GM23338 (cell line): ENCODE results near the gene CCDC137. TPM values are rescaled to one million over a fixed set of nuclear protein-coding genes. Genes with fewer than 3 reads are reported as not detected.

Experiments used
- ATAC-seq: fragments of 200-7000 bp; cut with Tn5 transposase; 3 replicates; pipeline ENCODE4 v1.9.1; 2020
- DNase-seq: peaks from one replicate; pipeline ENCODE4 v3.0.0-alpha.2; 2015; ENCODE audit warnings: low spot score
- H2AFZ ChIP-seq: fragments of 200-600 bp; sonication (generic); 2 replicates; pipeline ENCODE4 v1.8.0; 2016; ENCODE audit warnings: antibody characterized with exemption, mild to moderate bottlenecking, moderate library complexity
- H3F3A ChIP-seq: fragments of 200-600 bp; sonication (generic); replicated peaks from 2 replicates; pipeline ENCODE4 v1.8.0; 2017; ENCODE audit warnings: antibody characterized with exemption, mixed run types, low read depth
- H3K27ac ChIP-seq: fragments of 200-600 bp; sonication (generic); 2 replicates; pipeline ENCODE4 v1.6.1; 2016; ENCODE audit warnings: low read depth
- H3K27me3 ChIP-seq: fragments of 200-600 bp; sonication (generic); 2 replicates; pipeline ENCODE4 v1.8.0; 2016; ENCODE audit warnings: mild to moderate bottlenecking, mixed run types, moderate library complexity; ENCODE audit not compliant: insufficient read depth
- H3K36me3 ChIP-seq: fragments of 200-600 bp; sonication (generic); 2 replicates; pipeline ENCODE4 v1.8.0; 2016; ENCODE audit warnings: mild to moderate bottlenecking; ENCODE audit not compliant: insufficient read depth
- H3K4me1 ChIP-seq: fragments of 200-600 bp; sonication (generic); 2 replicates; pipeline ENCODE4 v1.8.0; 2016; ENCODE audit warnings: mild to moderate bottlenecking, moderate library complexity; ENCODE audit not compliant: insufficient read depth
- H3K4me2 ChIP-seq: fragments of 200-600 bp; sonication (generic); 2 replicates; pipeline ENCODE4 v1.7.1; 2017; ENCODE audit warnings: mixed run types
- H3K4me3 ChIP-seq: fragments of 200-600 bp; sonication (generic); 2 replicates; pipeline ENCODE4 v1.6.1; 2016; ENCODE audit warnings: mixed run types
- H3K79me2 ChIP-seq: fragments of 200-600 bp; sonication (generic); replicated peaks from 2 replicates; pipeline ENCODE4 v1.8.0; 2017; ENCODE audit warnings: mild to moderate bottlenecking; ENCODE audit not compliant: insufficient read depth
- H3K9me2 ChIP-seq: fragments of 200-600 bp; sonication (generic); 2 replicates; pipeline ENCODE4 v1.8.0; 2017; ENCODE audit not compliant: insufficient read depth
- H4K20me1 ChIP-seq: fragments of 200-600 bp; sonication (generic); replicated peaks from 2 replicates; pipeline ENCODE4 v1.8.0; 2017; ENCODE audit warnings: mild to moderate bottlenecking; ENCODE audit not compliant: insufficient read depth
- H3K27ac Mint-ChIP-seq: 2 replicates; pipeline ENCODE4 v1.8.0; 2020; ENCODE audit warnings: inconsistent platforms, mild to moderate bottlenecking, moderate library complexity, mixed read lengths
- H3K27me3 Mint-ChIP-seq: 3 replicates; pipeline ENCODE4 v1.8.0; 2022; ENCODE audit warnings: low read depth, mild to moderate bottlenecking, moderate library complexity, mixed read lengths, inconsistent platforms; ENCODE audit not compliant: insufficient read depth, poor library complexity
- H3K36me3 Mint-ChIP-seq: 3 replicates; pipeline ENCODE4 v1.8.0; 2021; ENCODE audit warnings: low read depth, mild to moderate bottlenecking, inconsistent platforms, moderate library complexity, mixed read lengths
- H3K4me1 Mint-ChIP-seq: 3 replicates; pipeline ENCODE4 v1.8.0; 2020; ENCODE audit warnings: mild to moderate bottlenecking, inconsistent platforms, mixed read lengths
- H3K4me3 Mint-ChIP-seq: 3 replicates; pipeline ENCODE4 v1.8.0; 2021; ENCODE audit warnings: moderate library complexity, mild to moderate bottlenecking, inconsistent platforms, mixed read lengths
- H3K9me3 Mint-ChIP-seq: 3 replicates; pipeline ENCODE4 v1.8.0; 2020; ENCODE audit warnings: moderate library complexity, mild to moderate bottlenecking, inconsistent platforms, mixed read lengths
- CREB1 ChIP-seq: fragments of 250-450 bp; sonication (Bioruptor Pico); IDR thresholded peaks from 2 replicates; pipeline ENCODE4 v1.5.0; 2020; ENCODE audit warnings: low read depth, mild to moderate bottlenecking, moderate library complexity
- POLR2AphosphoS5 ChIP-seq: IDR thresholded peaks from 2 replicates; pipeline ENCODE4 v1.6.1; 2016; ENCODE audit warnings: antibody characterized with exemption, low read depth
- ZNF114 ChIP-seq: fragments of 250-450 bp; sonication (Bioruptor Pico); IDR thresholded peaks from 2 replicates; pipeline ENCODE4 v1.5.0; 2020; ENCODE audit warnings: mild to moderate bottlenecking, moderate library complexity
- polyA plus RNA-seq: library from polyadenylated mRNA; unstranded; fragments of >200 nt; fragmentation: Nextera tagmentation; extraction: Ambion mirVana; gene quantifications from 2 replicates; pipeline ENCODE4 v1.2.1, GENCODE V29; 2016
- total RNA-seq: library from RNA; depleted of rRNA; stranded (reverse); fragments of >200 nt; shearing (Covaris generic); gene quantifications from 2 replicates; pipeline ENCODE4 v1.2.3, GENCODE V29; 2014
- TF ChIP-seq, protein P1 (sequence below): IDR thresholded peaks from 2 replicates; pipeline ENCODE4 v1.6.1; 2016; ENCODE audit warnings: antibody characterized with exemption
- TF ChIP-seq, protein P2 (sequence below): IDR thresholded peaks from one replicate; pipeline ENCODE4 v1.6.1; 2018; ENCODE audit warnings: antibody characterized with exemption; ENCODE audit not compliant: unreplicated experiment
- TF ChIP-seq, protein P3 (sequence below): fragments of 250-450 bp; sonication (Bioruptor Pico); IDR thresholded peaks from 2 replicates; pipeline ENCODE4 v1.5.0; 2020; ENCODE audit warnings: mild to moderate bottlenecking, moderate library complexity

Gene CCDC137
- total and polyA plus RNA-seq, 2 experiments from 2014 or later: 26.1 to 73.4 TPM

DNA sequence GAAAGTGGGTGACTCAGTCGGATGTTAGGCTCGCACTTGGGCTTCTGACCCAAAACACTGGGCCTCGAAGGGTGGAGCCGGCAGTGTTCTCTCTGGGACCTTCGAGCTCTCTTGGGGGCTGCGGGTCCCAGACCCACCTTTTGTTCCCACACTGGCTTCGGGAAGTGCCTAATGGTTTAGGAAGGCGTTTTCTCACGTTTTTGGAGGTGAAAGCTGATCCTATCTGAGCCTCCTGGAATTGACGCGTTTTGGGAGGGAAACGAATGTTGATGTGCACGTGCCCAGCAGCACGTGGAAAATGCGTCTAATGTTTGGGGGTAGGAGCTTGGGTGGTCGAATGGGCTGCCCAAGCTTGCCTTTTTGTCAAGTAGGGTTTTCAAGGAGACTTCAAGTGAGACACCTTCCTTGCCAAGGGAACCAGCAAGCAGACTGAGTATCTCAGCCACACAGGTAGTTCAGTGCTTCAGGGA is 17.9 kb downstream of the CCDC137 start:
- peaks cover 6% of the 10 kb centered on the region for H3K4me1 ChIP-seq
- ATAC-seq (0 out of 3 replicates have a peak, but pooled peaks have one; percentile 4), DNase-seq (peak; percentile 46)
- no peak overlapping the region for H3K27ac ChIP-seq
- H2AFZ ChIP-seq: no peak overlapping the region
- H3K4me3 ChIP-seq: peak overlapping the region; percentile 96
- H4K20me1 ChIP-seq: peaks cover 8% of the 10 kb centered on the region; the same call in 1 of the 2 replicates
- no peaks in the 10 kb centered on the region for H3K27me3 ChIP-seq
- peak overlapping the region; percentile 99 for H3K4me2 ChIP-seq
- Mint-ChIP-seq H3K36me3 (peaks cover 38% of the 10 kb centered on the region), H3K27me3 (peaks cover 11% of the 10 kb centered on the region), H3K27ac (peak overlapping the region; percentile 80), H3K9me3 (no peaks in the 10 kb centered on the region; the same call in 2 of the 3 replicates), H3K4me3 (peak overlapping the region; percentile 92), H3K4me1 (peaks cover 12% of the 10 kb centered on the region)
- no peaks in the 10 kb centered on the region for H3K9me2 ChIP-seq
- H3F3A ChIP-seq: peaks cover 18% of the 10 kb centered on the region
- H3K36me3 ChIP-seq: no peaks in the 10 kb centered on the region
- peaks cover 48% of the 10 kb centered on the region for H3K79me2 ChIP-seq
- TF ChIP-seq CREB1 (CRISPR knock-in tag) (no peak), POLR2AphosphoS5 (no peak), ZNF114 (CRISPR knock-in tag) (no peak)
- TF ChIP-seq, protein P1, sequence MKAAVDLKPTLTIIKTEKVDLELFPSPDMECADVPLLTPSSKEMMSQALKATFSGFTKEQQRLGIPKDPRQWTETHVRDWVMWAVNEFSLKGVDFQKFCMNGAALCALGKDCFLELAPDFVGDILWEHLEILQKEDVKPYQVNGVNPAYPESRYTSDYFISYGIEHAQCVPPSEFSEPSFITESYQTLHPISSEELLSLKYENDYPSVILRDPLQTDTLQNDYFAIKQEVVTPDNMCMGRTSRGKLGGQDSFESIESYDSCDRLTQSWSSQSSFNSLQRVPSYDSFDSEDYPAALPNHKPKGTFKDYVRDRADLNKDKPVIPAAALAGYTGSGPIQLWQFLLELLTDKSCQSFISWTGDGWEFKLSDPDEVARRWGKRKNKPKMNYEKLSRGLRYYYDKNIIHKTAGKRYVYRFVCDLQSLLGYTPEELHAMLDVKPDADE: no peak
- TF ChIP-seq, protein P2, sequence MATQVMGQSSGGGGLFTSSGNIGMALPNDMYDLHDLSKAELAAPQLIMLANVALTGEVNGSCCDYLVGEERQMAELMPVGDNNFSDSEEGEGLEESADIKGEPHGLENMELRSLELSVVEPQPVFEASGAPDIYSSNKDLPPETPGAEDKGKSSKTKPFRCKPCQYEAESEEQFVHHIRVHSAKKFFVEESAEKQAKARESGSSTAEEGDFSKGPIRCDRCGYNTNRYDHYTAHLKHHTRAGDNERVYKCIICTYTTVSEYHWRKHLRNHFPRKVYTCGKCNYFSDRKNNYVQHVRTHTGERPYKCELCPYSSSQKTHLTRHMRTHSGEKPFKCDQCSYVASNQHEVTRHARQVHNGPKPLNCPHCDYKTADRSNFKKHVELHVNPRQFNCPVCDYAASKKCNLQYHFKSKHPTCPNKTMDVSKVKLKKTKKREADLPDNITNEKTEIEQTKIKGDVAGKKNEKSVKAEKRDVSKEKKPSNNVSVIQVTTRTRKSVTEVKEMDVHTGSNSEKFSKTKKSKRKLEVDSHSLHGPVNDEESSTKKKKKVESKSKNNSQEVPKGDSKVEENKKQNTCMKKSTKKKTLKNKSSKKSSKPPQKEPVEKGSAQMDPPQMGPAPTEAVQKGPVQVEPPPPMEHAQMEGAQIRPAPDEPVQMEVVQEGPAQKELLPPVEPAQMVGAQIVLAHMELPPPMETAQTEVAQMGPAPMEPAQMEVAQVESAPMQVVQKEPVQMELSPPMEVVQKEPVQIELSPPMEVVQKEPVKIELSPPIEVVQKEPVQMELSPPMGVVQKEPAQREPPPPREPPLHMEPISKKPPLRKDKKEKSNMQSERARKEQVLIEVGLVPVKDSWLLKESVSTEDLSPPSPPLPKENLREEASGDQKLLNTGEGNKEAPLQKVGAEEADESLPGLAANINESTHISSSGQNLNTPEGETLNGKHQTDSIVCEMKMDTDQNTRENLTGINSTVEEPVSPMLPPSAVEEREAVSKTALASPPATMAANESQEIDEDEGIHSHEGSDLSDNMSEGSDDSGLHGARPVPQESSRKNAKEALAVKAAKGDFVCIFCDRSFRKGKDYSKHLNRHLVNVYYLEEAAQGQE: no peak
- TF ChIP-seq, protein P3, sequence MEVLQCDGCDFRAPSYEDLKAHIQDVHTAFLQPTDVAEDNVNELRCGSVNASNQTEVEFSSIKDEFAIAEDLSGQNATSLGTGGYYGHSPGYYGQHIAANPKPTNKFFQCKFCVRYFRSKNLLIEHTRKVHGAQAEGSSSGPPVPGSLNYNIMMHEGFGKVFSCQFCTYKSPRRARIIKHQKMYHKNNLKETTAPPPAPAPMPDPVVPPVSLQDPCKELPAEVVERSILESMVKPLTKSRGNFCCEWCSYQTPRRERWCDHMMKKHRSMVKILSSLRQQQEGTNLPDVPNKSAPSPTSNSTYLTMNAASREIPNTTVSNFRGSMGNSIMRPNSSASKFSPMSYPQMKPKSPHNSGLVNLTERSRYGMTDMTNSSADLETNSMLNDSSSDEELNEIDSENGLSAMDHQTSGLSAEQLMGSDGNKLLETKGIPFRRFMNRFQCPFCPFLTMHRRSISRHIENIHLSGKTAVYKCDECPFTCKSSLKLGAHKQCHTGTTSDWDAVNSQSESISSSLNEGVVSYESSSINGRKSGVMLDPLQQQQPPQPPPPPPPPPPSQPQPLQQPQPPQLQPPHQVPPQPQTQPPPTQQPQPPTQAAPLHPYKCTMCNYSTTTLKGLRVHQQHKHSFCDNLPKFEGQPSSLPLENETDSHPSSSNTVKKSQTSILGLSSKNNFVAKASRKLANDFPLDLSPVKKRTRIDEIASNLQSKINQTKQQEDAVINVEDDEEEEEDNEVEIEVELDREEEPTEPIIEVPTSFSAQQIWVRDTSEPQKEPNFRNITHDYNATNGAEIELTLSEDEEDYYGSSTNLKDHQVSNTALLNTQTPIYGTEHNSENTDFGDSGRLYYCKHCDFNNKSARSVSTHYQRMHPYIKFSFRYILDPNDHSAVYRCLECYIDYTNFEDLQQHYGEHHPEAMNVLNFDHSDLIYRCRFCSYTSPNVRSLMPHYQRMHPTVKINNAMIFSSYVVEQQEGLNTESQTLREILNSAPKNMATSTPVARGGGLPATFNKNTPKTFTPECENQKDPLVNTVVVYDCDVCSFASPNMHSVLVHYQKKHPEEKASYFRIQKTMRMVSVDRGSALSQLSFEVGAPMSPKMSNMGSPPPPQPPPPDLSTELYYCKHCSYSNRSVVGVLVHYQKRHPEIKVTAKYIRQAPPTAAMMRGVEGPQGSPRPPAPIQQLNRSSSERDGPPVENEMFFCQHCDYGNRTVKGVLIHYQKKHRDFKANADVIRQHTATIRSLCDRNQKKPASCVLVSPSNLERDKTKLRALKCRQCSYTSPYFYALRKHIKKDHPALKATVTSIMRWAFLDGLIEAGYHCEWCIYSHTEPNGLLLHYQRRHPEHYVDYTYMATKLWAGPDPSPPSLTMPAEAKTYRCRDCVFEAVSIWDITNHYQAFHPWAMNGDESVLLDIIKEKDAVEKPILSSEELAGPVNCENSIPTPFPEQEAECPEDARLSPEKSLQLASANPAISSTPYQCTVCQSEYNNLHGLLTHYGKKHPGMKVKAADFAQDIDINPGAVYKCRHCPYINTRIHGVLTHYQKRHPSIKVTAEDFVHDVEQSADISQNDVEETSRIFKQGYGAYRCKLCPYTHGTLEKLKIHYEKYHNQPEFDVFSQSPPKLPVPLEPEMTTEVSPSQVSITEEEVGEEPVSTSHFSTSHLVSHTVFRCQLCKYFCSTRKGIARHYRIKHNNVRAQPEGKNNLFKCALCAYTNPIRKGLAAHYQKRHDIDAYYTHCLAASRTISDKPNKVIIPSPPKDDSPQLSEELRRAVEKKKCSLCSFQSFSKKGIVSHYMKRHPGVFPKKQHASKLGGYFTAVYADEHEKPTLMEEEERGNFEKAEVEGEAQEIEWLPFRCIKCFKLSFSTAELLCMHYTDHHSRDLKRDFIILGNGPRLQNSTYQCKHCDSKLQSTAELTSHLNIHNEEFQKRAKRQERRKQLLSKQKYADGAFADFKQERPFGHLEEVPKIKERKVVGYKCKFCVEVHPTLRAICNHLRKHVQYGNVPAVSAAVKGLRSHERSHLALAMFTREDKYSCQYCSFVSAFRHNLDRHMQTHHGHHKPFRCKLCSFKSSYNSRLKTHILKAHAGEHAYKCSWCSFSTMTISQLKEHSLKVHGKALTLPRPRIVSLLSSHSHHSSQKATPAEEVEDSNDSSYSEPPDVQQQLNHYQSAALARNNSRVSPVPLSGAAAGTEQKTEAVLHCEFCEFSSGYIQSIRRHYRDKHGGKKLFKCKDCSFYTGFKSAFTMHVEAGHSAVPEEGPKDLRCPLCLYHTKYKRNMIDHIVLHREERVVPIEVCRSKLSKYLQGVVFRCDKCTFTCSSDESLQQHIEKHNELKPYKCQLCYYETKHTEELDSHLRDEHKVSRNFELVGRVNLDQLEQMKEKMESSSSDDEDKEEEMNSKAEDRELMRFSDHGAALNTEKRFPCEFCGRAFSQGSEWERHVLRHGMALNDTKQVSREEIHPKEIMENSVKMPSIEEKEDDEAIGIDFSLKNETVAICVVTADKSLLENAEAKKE: no peak
